ENCODE results near the gene UROC1. TPM values are rescaled to one million over a fixed set of nuclear protein-coding genes. Genes with fewer than 3 reads are reported as not detected.

UROC1 gene
- total RNA-seq, 1 experiment from 2014 or later: not detected

DNA sequence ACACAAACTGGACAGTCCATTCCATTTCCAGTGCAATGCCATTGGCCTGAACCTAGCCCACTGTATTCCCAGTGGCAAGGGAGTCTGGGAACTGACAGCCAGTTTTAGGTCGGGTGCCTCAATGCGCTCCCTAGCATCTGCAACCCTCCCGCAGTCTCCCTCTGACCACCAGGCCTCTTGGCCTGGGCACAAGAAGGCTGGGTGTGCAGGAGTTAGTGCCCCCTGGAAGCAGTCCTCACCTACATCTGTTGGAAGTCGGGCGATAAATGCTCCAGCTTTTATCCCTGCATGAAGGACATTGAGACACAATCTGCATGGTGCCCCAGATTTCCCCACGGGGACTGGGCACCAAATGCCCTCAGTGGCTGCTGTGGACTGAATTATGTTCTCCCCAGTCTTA lies 28.4 kb upstream of the UROC1 start:
- intact Hi-C loops (cut with micrococcal nuclease): no loop called here
- Histone ChIP-seq H3K4me3 (replicated peaks in 1 of 2; ENCODE audit: low read depth in 1 of 2, low read length in 2 of 2) (no peak overlapping the region), H3K27ac (ENCODE audit: low read depth, low read length) (no peak overlapping the region), H4K20me1 (ENCODE audit: insufficient read depth) (no peaks in the 10 kb centered on the region), H3K4me1 (ENCODE audit: control insufficient read depth in 1 of 2, insufficient read depth in 2 of 2, low read length in 2 of 2) (peaks cover 2 to 6% of the 10 kb centered on the region in 2 experiments; a peak in 2 of 4 replicates), H3K9ac (ENCODE audit: low read length) (no peak overlapping the region), H3K9me2 (ENCODE audit: insufficient read depth) (no peaks in the 10 kb centered on the region), H3K36me3 (ENCODE audit: control insufficient read depth in 1 of 2, insufficient read depth in 2 of 2, low read length in 2 of 2) (no peaks in the 10 kb centered on the region), H2AFZ (ENCODE audit: low read depth, low read length, poor library complexity, severe bottlenecking) (no peak overlapping the region), H3K9me3 (ENCODE audit: control insufficient read depth in 1 of 2, insufficient read depth in 1 of 2, low read depth in 1 of 2, low read length in 2 of 2) (no peaks in the 10 kb centered on the region), H3K4me2 (ENCODE audit: low read length) (no peak overlapping the region), H3K79me2 (ENCODE audit: insufficient read depth, low read length) (no peaks in the 10 kb centered on the region), H3K27me3 (ENCODE audit: insufficient read depth, low read length) (peaks cover 2% of the 10 kb centered on the region; the same call in 1 of the 2 replicates)
- CTCF ChIA-PET: no interaction called here
- BruUV-seq (replicated peaks): no TSS peak
- no peak for ATAC-seq
- TF ChIP-seq EZH2 (IDR thresholded peaks at IDR 0.05) (no peak), REST (IDR thresholded peaks at IDR 0.05; ENCODE audit: low read depth) (no peak), EGR1 (IDR thresholded peaks at IDR 0.05; ENCODE audit: low read depth) (no peak), ATF3 (IDR thresholded peaks at IDR 0.05) (no peak), ZNF274 (IDR thresholded peaks at IDR 0.05; ENCODE audit: low read depth, low read length) (no peak), TCF7L2 (IDR thresholded peaks at IDR 0.05; ENCODE audit: borderline replicate concordance, extremely low read depth, insufficient read depth, insufficient read length) (no peak), SIN3A (IDR thresholded peaks at IDR 0.05; ENCODE audit: low read depth) (no peak), ZFX (IDR thresholded peaks at IDR 0.05) (no peak), FOSL1 (IDR thresholded peaks at IDR 0.05; ENCODE audit: low read depth) (no peak), MAX (IDR thresholded peaks at IDR 0.05) (no peak), SP1 (IDR thresholded peaks at IDR 0.05; ENCODE audit: low read depth) (no peak), POLR2AphosphoS5 (IDR thresholded peaks at IDR 0.05; ENCODE audit: low read depth, low read length) (no peak), EZH2phosphoT487 (IDR thresholded peaks at IDR 0.05; ENCODE audit: borderline replicate concordance) (no peak), JUND (IDR thresholded peaks at IDR 0.05) (no peak)
- RAD21 ChIA-PET (ENCODE audit: low non-redundant PET in 1 of 2, low total read pairs in 2 of 2, uncharacterized antibody in 2 of 2, unreplicated experiment in 2 of 2): no interaction called here
- no peak for DNase-seq (ENCODE audit: low read depth, low spot score)
- POLR2A ChIA-PET: no interaction called here

Data from HCT116 (cell line).